ENCODE results near the gene CTNNA1.

- TF ChIP-seq CTCF (IDR thresholded peaks at IDR 0.05) (no peak), POLR2A (IDR thresholded peaks at IDR 0.05) (no peak)
Observed at GRCh38 chr5:138748630-138749081, 4.6 kb upstream of the CTNNA1 start.
